Measurements from ENCODE around the gene NADSYN1. TPM values are rescaled to one million over a fixed set of nuclear protein-coding genes. Genes with fewer than 3 reads are reported as not detected.

The NADSYN1 gene
- total RNA-seq, 1 experiment from 2014 or later: 58.2 TPM

- H3K9ac ChIP-seq (ENCODE audit: low read length): no peak overlapping the region
- CTCF ChIA-PET: no interaction called here
- no peaks in the 10 kb centered on the region for H3K79me2 ChIP-seq (ENCODE audit: insufficient read depth, low read length)
- no peak for DNase-seq (ENCODE audit: low read depth, low spot score)
- intact Hi-C loops (cut with micrococcal nuclease): no loop called here
- no TSS peak for BruUV-seq (replicated peaks)
- no peaks in the 10 kb centered on the region for H3K27me3 ChIP-seq (ENCODE audit: insufficient read depth, low read length)
- H3K4me1 ChIP-seq (ENCODE audit: control insufficient read depth in 1 of 2, insufficient read depth in 2 of 2, low read length in 2 of 2): no peaks in the 10 kb centered on the region
- no peaks in the 10 kb centered on the region for H3K9me2 ChIP-seq (ENCODE audit: insufficient read depth)
- no peak overlapping the region for H3K4me3 ChIP-seq (replicated peaks in 1 of 2; ENCODE audit: low read depth in 1 of 2, low read length in 2 of 2)
- H3K9me3 ChIP-seq (ENCODE audit: control insufficient read depth in 1 of 2, insufficient read depth in 1 of 2, low read depth in 1 of 2, low read length in 2 of 2): no peaks in the 10 kb centered on the region
- H2AFZ ChIP-seq (ENCODE audit: low read depth, low read length, poor library complexity, severe bottlenecking): no peak overlapping the region
- H3K4me2 ChIP-seq (ENCODE audit: low read length): no peak overlapping the region
- H3K27ac ChIP-seq (ENCODE audit: low read depth, low read length): no peak overlapping the region
- RAD21 ChIA-PET (ENCODE audit: low non-redundant PET in 1 of 2, low total read pairs in 2 of 2, uncharacterized antibody in 2 of 2, unreplicated experiment in 2 of 2): no interaction called here
- ATAC-seq: no peak
- no peaks in the 10 kb centered on the region for H4K20me1 ChIP-seq (ENCODE audit: insufficient read depth)
- H3K36me3 ChIP-seq (ENCODE audit: control insufficient read depth in 1 of 2, insufficient read depth in 2 of 2, low read length in 2 of 2): peaks cover 2 to 5% of the 10 kb centered on the region in 2 experiments; a peak in 2 of 4 replicates
- POLR2A ChIA-PET: no interaction called here
- TF ChIP-seq ZNF274 (IDR thresholded peaks at IDR 0.05; ENCODE audit: low read depth, low read length) (no peak), SP1 (IDR thresholded peaks at IDR 0.05; ENCODE audit: low read depth) (no peak), ZBTB33 (IDR thresholded peaks at IDR 0.05; ENCODE audit: extremely low read depth, insufficient replicate concordance, low read length) (no peak), RAD21 (IDR thresholded peaks at IDR 0.05; ENCODE audit: low read depth) (no peak), YY1 (IDR thresholded peaks at IDR 0.05; ENCODE audit: extremely low read depth, insufficient replicate concordance, low read depth, low read length) (no peak), EGR1 (IDR thresholded peaks at IDR 0.05; ENCODE audit: low read depth) (no peak), ZFX (IDR thresholded peaks at IDR 0.05) (no peak)
These were observed 20.7 kb downstream of the NADSYN1 start for GRCh38 chr11:71473793-71474080.

- TF ChIP-seq EZH2 (IDR thresholded peaks at IDR 0.05): no peak
- TF ChIP-seq YY1 (IDR thresholded peaks at IDR 0.05; ENCODE audit: extremely low read depth, insufficient replicate concordance, low read depth, low read length): no peak
- TF ChIP-seq CTCF (IDR thresholded peaks at IDR 0.05 in 2 of 3, conservative IDR thresholded peaks at IDR 0.05 in 1 of 3; ENCODE audit: borderline replicate concordance in 1 of 3, insufficient read depth in 1 of 3, low read depth in 2 of 3, low read length in 2 of 3): no peak
- no peak for TF ChIP-seq ATF3 (IDR thresholded peaks at IDR 0.05)
- no peak for TF ChIP-seq EGR1 (IDR thresholded peaks at IDR 0.05; ENCODE audit: low read depth)
- TF ChIP-seq EZH2phosphoT487 (IDR thresholded peaks at IDR 0.05; ENCODE audit: borderline replicate concordance): no peak
- no peak for TF ChIP-seq MAX (IDR thresholded peaks at IDR 0.05)
- TF ChIP-seq ZNF274 (IDR thresholded peaks at IDR 0.05; ENCODE audit: low read depth, low read length): no peak
- no peak for TF ChIP-seq RAD21 (IDR thresholded peaks at IDR 0.05; ENCODE audit: low read depth)
- ChIA-PET POLR2A (no interaction called here), CTCF (no interaction called here), RAD21 (ENCODE audit: low non-redundant PET in 1 of 2, low total read pairs in 2 of 2, uncharacterized antibody in 2 of 2, unreplicated experiment in 2 of 2) (no interaction called here)
- H3K36me3 ChIP-seq (ENCODE audit: control insufficient read depth in 1 of 2, insufficient read depth in 2 of 2, low read length in 2 of 2): peaks cover 2 to 5% of the 10 kb centered on the region in 2 experiments; a peak in 2 of 4 replicates
- intact Hi-C loops (cut with micrococcal nuclease): no loop called here
- H3K9ac ChIP-seq (ENCODE audit: low read length): no peak overlapping the region
- no peak overlapping the region for H3K4me3 ChIP-seq (replicated peaks in 1 of 2; ENCODE audit: low read depth in 1 of 2, low read length in 2 of 2)
- H3K9me2 ChIP-seq (ENCODE audit: insufficient read depth): no peaks in the 10 kb centered on the region
- H3K9me3 ChIP-seq (ENCODE audit: control insufficient read depth in 1 of 2, insufficient read depth in 1 of 2, low read depth in 1 of 2, low read length in 2 of 2): no peaks in the 10 kb centered on the region
- DNase-seq (ENCODE audit: low read depth, low spot score): no peak
- H3K4me2 ChIP-seq (ENCODE audit: low read length): no peak overlapping the region
- H3K27ac ChIP-seq (ENCODE audit: low read depth, low read length): no peak overlapping the region
- no peak for ATAC-seq
- no peaks in the 10 kb centered on the region for H3K27me3 ChIP-seq (ENCODE audit: insufficient read depth, low read length)
- no peaks in the 10 kb centered on the region for H4K20me1 ChIP-seq (ENCODE audit: insufficient read depth)
- BruUV-seq (replicated peaks): no TSS peak
- H3K79me2 ChIP-seq (ENCODE audit: insufficient read depth, low read length): no peaks in the 10 kb centered on the region
- H2AFZ ChIP-seq (ENCODE audit: low read depth, low read length, poor library complexity, severe bottlenecking): no peak overlapping the region
- no peaks in the 10 kb centered on the region for H3K4me1 ChIP-seq (ENCODE audit: control insufficient read depth in 1 of 2, insufficient read depth in 2 of 2, low read length in 2 of 2)
These were observed 21.3 kb downstream of the NADSYN1 start for GRCh38 chr11:71474141-71474770.

Data from HCT116 (cell line).